ENCODE measurements around the gene BNC2.

DNA sequence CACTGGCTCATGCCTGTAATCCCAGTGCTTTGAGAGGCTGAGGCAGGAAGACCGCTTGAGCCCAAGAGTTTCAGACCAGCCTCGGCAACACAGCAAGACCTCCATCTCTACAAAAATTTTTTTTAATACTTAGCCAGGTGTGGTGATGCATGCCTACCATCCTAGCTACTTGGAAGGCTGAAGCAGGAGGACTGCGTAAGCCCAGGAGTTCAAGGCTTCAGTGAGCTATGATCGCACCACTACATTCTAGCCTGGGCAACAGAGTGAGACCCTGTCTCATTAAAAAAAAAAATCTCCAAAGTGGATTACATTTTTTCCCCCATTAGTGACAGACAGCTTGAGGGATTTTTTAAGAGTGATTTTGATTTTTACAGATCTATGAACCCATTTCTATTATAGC is 230.8 kb downstream of the BNC2 start:
- TF ChIP-seq POLR2AphosphoS5 (IDR thresholded peaks at IDR 0.05; ENCODE audit: low read depth) (no peak), REST (IDR thresholded peaks at IDR 0.05; ENCODE audit: insufficient replicate concordance, low read depth) (no peak), GABPA (IDR thresholded peaks at IDR 0.05; ENCODE audit: low read depth) (no peak), SPI1 (IDR thresholded peaks at IDR 0.05; ENCODE audit: borderline replicate concordance, low read depth) (no peak)
- TF ChIP-seq, protein P1, sequence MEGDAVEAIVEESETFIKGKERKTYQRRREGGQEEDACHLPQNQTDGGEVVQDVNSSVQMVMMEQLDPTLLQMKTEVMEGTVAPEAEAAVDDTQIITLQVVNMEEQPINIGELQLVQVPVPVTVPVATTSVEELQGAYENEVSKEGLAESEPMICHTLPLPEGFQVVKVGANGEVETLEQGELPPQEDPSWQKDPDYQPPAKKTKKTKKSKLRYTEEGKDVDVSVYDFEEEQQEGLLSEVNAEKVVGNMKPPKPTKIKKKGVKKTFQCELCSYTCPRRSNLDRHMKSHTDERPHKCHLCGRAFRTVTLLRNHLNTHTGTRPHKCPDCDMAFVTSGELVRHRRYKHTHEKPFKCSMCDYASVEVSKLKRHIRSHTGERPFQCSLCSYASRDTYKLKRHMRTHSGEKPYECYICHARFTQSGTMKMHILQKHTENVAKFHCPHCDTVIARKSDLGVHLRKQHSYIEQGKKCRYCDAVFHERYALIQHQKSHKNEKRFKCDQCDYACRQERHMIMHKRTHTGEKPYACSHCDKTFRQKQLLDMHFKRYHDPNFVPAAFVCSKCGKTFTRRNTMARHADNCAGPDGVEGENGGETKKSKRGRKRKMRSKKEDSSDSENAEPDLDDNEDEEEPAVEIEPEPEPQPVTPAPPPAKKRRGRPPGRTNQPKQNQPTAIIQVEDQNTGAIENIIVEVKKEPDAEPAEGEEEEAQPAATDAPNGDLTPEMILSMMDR (IDR thresholded peaks at IDR 0.05; ENCODE audit: insufficient read depth, low read length) = no peak
